Testis (tissue), 2 donors: ENCODE measurements around the gene TNNC2.

ENCODE experiments used
- POLR2A ChIP-seq: fragments of 450-650 bp; IDR thresholded peaks from one replicate; pipeline ENCODE4 v1.6.1; 2017; ENCODE audit warnings: antibody characterized with exemption, mild to moderate bottlenecking, moderate library complexity
- TF ChIP-seq, protein P1 (sequence below), 3 experiments: fragments of 450-650 bp in 2 of 3; fragments of 200-600 bp in 1 of 3; sonication (generic) in 1 of 3; IDR thresholded peaks; one replicate each; pipeline ENCODE4 v1.5.1; 2016 to 2019; ENCODE audit warnings: antibody characterized with exemption in 3 of 3, mild to moderate bottlenecking in 2 of 3, moderate library complexity in 1 of 3

DNA sequence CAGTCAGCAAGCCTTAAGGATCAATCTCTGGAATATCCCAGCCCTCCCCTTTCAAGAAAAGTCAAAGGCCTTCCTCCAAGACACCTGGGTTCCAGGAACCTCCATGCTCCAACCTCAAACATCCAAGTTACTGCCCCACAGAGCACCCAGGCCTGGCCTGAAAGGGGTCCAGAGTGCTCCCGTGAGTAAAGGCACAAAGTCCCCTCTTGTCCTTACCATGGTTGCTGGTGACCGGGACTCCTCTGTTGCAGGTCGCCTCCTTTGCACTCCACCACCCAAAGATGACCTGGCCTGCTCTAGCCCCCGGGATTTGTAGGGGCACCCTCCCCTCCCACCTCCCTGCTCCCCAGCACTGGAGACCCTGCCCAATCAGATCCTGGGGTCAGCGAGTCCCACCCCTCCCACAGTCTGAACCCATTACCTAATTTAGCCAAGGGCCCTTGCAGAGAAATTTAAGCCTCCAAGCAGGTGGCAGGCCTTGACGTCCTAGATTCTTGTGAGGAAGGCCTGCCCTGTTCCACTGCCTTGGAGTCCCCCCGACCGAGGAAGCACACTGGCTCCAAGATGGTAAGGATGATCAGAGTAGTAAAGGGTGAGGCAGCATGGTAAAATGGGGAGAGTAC is at the start of gene TNNC2:
- TF ChIP-seq, protein P1, sequence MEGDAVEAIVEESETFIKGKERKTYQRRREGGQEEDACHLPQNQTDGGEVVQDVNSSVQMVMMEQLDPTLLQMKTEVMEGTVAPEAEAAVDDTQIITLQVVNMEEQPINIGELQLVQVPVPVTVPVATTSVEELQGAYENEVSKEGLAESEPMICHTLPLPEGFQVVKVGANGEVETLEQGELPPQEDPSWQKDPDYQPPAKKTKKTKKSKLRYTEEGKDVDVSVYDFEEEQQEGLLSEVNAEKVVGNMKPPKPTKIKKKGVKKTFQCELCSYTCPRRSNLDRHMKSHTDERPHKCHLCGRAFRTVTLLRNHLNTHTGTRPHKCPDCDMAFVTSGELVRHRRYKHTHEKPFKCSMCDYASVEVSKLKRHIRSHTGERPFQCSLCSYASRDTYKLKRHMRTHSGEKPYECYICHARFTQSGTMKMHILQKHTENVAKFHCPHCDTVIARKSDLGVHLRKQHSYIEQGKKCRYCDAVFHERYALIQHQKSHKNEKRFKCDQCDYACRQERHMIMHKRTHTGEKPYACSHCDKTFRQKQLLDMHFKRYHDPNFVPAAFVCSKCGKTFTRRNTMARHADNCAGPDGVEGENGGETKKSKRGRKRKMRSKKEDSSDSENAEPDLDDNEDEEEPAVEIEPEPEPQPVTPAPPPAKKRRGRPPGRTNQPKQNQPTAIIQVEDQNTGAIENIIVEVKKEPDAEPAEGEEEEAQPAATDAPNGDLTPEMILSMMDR (IDR thresholded peaks at IDR 0.05): no peak
- TF ChIP-seq POLR2A: no peak
